GM12801 (cell line): ENCODE data around the gene FAM98A.

Source experiments
- CTCF ChIP-seq: IDR thresholded peaks from one replicate; pipeline ENCODE4 v1.5.1; 2011; ENCODE audit warnings: control low read depth; ENCODE audit not compliant: insufficient read length; ENCODE audit errors: extremely low read depth

The FAM98A gene

GRCh38 chr2:33559328-33559727 lies 39.8 kb downstream of the FAM98A start:
- TF ChIP-seq CTCF = no peak

- no peak for TF ChIP-seq CTCF
Measured at GRCh38 chr2:33555681-33556080, 43.4 kb downstream of the FAM98A start.

GRCh38 chr2:33552758-33553461 lies 46.2 kb downstream of the FAM98A start:
- no peak for TF ChIP-seq CTCF

- no peak for TF ChIP-seq CTCF
Measured at GRCh38 chr2:33550206-33550605, 48.9 kb downstream of the FAM98A start.

- TF ChIP-seq CTCF = no peak
Measured at GRCh38 chr2:33541243-33541642, 57.9 kb downstream of the FAM98A start.

GRCh38 chr2:33535421-33535820 lies 63.7 kb downstream of the FAM98A start:
- TF ChIP-seq CTCF = no peak
